ENCODE data around the gene HCRT.
A peak's percentile ranks its signal among the peaks of the same experiment; 100 is the strongest.
"Not testable (repeated sequence)": the region's sequence is repeated elsewhere in the genome, so short reads cannot be mapped to it uniquely, and the experiment has no call there.

The HCRT gene, protein sequence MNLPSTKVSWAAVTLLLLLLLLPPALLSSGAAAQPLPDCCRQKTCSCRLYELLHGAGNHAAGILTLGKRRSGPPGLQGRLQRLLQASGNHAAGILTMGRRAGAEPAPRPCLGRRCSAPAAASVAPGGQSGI

DNA sequence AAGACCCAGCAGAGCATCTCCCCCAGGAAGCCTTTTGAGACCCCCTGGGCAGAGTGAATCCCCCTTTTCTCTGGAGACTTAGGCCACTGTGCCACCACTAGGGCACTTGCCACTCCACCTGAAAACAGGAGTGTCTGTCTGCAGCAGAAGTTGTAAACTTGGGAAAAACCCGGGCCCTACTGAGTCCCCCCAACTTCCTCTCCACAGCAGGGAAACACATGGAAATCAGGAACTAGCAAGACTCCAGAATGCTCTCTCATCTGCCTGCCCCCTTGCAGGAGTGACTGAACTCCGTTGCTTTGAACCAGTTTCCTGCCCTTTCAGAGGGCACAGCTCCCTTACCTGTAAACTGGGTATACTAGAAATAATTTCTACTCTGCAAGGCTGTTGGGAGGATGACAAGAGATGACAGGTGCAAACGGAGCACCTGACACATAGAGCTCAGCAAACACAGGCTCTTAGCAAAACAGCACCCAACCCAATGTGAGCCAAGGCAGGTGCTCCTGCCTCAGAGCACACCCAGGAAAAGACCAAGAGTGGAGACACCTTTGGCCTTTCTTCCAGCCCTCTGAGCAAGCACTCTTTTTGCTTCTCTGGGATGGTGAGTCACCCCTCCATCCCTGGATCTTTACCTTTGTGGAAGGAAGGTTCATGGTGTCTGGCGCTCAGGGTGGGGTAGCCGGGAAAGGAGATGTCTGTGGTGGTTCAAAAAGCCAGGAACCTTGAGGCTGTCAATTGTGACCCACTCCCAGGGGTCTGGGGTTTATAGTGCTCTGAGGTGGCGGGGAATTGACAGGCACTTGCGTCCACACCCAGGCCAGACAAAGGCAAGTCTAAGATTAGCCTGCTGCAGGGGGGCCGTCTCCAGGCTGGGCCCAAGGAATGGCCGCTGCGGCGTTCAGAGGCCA is at the start of gene HCRT:
HCRT (minus strand) TSS at position 740 of the 908 bp plus-strand sequence; CDS start at position 653, 87 bp downstream.
- DNase-seq, result no peak

DNA sequence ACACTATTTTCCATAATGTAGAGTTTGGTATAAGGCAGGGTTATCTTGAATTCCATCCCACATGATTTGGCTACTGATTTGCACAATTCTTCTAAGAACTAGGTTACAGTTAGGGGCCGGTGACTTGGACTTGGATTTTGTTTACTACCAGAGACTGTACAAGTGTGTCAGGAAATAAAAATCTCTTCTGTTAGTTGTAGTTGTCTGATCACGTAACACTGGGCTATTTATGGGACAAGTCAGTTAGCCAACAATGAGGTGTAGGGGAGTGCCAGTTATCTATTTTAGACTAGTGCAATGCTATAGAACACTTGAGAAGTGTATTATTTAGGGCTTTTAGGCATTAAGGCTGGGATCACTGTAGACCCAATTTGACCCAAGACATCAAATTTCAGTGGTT is 48.7 kb upstream of the HCRT start:
- DNase-seq, result no peak

DNA sequence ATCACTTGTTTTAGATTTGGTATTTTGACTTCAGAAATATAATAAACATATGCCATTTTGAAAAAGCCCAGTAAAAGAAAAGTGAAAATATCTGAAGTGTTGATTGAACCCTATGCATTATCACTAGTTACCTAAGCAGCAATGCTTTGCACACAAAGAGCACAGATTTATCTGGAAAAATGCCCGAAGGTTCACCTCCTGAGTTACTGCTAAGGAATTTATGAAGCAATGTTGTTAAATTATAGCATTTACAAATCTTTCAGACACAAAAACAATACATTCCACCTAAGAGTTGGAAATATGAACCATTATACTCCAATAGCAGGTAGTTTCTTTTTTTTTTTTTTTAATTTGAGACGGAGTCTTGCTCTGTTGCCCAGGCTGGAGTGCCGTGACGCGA is 47.9 kb upstream of the HCRT start:
- no peak for DNase-seq

DNA sequence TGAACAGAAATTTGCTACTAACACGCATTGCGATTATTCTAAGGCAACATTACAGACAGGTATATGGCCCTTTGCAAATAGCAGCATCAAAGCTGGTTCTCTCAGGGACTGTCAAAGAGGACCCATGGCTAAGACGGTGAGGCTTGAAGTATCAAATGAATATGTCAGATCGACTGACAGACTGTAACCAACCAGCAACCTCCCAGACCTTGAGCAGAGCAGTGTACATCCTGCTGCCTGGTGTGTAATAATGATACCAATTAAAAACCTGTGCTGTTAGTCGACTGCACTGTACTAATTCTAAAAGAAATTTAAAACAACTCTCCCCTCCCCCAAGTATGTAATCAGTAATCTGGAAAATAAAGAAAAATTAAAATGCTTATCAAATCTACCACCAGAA is 45.0 kb upstream of the HCRT start:
- DNase-seq, result no peak

DNA sequence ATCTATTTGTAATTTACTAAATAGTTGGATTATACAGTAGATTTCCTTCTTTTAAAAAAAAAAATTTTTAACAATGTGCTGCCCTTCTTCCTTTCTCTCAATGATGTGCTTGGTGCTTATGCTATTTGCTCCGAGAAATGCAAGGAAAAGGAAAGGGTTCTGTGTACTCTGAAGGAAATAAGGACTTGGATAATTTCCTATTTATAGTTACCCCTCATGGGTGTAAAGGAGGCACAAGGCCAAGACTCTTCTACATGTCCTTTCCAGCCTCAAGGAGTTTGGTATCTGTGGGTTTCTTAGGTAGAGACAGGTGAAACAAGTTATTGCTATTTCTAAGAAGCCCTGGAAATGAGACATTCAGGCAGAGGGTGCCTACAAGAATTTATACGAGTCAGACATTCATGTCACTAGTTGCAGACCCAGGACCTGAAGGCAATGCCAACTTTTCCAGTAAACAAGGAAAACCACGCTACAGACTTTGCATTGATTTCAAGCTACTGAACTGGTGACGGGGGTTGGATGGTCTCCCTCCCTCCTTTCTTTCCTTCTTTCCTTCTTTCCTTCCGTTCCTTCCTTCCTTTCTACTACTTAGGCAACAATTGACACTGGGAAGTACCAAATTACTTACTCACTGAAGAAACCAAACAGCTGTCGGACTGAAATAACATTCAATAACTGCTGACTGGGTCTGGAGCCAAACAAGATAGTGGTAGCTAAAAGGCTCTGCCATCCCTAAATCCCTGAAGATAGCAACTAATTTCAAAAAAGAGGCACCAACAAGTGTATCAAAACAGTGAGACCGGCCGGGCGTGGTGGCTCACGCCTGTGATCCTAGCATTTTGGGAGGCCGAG is 42.8 kb upstream of the HCRT start:
- DNase-seq, result no peak

DNA sequence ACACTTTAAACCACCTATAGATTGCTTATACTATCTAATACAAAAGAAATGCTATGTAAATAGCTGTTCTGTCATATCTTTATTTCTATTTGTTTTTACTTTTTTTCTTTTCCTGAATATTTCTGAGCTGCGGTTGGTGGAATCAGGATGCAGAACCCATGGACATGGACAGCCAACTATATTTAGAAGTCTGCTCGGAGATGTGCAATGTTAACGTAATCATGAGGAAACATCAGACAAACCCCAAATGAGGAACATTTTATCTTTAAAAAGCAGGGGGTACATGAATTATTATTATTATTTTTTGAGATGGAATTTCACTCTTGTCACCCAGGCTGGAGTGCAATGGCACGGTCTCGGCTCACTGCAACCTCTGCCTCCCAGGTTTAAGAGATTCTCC is 40.4 kb upstream of the HCRT start:
- no peak for DNase-seq

DNA sequence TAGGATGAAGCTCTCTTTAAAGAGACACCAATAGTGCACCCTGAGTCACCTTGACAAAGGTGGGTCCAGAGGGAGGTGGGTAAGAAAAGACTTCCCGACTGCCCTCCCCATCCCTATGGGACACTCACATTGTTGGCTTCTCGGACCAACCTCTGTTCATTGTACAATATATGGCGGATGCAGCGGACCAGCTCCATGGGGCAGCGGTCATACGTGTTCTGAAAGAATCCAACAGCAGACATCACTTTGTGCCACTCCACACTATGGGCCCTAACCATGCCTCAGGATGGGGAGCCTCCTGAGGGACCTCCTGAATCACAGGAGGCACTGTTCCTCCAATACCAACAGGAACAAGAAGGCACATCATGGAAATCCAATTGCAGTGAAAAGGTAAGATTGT is 39.4 kb upstream of the HCRT start:
- no peak for DNase-seq

DNA sequence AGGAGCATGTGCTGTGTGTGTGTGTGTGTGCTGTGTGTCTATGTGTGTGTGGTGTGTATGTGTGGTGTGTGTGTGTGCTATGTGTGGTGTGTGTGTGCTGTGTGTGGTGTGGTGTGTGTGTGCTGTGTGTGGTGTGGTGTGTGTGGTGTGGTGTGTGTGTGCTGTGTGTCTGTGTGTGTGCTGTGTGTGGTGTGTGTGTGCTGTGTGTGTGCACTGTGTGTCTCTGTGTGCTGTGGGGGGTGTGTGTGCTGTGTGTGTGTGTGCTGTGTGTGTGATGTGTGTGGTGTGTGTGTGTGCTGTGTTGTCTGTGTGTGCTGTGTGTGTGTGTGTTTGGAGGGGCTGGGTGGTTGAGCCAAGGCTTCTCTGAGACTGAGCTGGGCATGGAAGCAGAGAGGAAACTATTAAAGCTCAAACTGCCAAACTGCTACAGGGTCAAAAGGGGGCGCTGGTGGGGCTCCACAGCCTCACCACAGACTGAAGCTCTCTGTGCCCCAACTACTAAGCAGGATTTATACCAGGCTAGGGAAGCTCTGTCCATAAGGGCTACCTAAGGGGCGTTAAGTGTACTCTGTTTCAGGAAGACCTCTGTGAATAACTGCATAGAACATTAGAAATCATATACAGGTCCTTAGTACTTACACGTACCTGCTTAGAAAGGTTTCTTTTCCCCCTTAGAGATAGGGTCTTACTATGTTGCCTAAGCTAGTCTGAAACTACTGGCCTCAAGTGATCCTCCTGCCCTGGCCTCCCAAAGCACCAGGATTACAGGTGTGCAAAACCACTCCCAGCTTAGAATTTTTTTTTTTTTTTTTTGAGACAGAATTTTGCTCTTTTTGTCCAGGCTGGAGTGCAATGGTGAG is 36.9 kb upstream of the HCRT start:
- peak; percentile 62 for DNase-seq

DNA sequence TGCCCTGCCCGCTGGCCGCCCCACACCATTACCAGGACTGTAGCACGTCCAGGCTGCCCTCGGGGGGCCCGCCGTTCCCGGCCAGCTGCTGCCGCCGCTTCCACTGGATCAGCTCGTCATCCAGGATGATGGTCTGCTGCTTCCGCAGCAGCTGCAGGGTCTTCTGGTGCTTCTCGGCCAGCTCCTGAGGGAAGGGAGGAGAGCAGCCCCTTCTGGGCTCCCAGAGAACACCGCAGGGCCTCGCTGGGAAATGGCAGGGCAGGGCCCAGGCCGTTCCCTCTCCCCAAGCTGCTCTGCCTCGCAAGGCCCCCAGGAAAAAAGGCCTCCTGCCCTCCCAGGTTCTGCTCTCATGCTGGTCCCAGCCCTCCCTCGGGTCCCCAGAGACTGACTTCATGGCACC is 34.0 kb upstream of the HCRT start:
- not testable (repeated sequence) for DNase-seq

DNA sequence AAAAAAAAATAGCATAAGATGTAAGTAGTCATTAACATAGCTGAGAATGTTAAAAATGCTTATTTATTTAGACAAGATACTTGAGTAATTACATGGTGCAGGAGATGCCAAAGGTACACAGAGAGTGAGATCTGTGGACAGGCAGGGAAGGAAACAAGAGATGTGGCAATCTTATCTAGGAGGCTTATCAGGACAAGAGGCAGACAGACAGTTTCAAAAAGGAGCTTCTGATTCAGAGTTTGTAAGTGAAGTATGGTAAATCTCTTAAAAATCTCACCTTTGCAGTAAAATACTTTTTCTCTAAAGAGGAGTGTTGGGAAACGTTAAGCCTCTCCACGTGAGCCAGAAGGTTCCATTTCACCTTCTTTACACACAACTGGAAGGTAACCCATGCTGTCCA is 28.9 kb upstream of the HCRT start:
- no peak for DNase-seq

DNA sequence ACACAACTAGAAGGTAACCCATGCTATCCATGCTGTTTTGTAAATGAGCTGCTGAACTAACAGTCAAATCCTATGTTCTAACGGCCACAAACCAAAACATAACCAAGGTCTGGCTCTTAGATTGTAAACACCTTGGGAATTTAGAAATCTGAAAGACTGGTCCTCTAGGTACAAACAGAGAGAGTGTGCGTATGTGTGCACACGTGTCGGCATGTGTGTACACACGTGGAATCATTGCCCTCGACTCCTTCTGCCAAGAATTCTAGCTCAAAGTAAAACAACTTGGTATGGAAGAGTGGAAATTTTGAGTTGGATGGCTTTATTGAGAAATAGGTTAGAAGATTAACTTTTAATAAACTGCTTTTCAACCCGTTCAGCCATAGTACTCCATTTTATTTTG is 27.1 kb upstream of the HCRT start:
- DNase-seq, result no peak

DNA sequence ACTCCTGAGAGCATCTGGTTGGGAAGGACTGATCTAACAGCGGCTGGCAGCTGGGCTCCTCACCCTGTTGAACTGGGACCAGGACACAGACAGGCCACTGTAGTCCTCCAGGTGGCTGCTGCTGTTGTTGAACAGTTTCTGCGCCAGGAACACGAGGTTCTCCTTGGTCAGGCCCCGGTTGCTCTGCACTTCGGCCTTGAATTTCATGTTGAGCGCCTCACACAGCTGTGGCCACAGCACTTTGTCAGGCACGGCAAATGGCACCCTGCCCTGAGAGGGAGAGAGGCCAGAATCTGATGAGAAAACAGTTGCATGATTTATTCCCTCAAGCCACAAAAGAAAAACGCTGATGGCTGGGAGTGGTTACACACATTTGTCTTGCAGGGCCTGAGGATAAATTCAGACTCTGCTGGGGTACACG is 26.7 kb upstream of the HCRT start:
- DNase-seq, result not testable (repeated sequence)

DNA sequence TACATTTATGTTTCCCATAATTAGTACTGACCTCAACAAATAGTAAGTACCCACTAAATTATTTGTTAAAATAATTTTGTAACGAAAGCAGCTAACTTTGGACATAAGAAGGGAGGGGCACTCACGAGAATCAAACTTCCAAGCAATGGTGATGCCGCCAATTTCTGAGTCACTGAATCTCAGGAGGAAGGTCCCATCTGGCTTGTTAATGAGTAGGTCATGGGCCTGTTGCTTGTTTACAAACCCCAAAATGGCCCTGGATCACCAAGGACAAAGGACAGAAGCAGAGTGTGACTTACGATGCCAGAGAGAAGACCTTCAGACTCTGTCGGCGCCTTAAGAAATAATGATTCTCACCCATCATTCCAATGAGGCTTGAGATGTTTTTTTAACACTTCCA is 24.8 kb upstream of the HCRT start:
- DNase-seq, result no peak

DNA sequence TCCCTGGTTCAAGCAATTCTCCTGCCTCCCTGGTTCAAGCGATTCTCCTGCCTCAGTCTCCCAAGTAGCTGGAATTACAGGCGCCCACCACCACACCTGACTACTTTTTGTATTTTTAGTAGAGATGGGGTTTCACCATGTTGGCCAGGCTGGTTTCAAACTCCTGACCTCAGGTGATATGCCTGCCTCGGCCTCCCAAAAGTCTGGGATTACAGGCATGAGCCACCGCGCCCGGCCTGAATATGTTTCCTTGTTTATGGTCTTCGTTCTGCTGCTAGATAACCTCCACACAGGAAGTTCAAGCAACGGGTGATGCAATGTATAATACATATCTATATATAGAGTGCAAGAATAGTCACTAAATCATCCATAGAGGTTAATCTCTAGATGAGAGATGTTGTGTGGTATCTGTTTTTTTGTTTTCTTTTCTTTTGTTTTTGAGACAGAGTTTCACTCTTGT is 20.9 kb upstream of the HCRT start:
- not testable (repeated sequence) for DNase-seq

DNA sequence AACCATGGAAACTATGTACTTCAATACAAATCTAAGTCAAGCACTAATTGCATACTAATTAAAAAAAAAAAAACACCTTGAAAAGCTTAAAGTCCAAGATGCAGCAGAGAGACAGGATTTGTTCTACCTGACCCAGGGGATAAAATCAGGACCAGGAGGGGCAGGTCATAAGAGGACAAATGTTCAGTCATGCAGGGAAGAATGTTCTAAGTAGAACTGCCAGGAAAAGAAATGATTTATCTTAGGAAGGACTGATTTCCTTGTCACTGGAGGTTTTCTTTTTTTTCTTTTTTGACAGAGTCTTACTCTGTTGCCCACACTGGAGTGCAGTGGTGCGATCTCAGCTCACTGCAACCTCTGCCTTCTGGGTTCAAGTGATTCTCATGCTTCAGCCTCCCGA is 18.1 kb upstream of the HCRT start:
- DNase-seq, result no peak

DNA sequence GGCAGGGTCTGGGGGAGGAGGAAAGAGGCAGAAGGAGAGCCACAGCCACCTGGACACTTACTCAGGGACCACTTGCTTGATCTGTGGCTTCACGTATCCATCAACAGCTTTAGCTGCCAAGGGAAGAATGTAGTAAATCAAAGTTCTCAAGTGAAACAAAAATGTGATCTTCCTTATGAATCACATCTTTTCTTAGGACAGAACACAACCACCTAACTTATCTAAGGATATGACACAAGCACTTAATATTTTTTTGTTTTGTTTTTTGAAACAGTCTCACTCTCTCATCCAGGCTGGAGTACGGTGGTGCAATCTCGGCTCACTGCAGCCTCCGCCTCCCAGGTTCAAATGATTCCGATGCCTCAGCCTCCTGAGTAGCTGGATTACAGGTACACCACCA is 17.4 kb upstream of the HCRT start:
- no peak for DNase-seq

DNA sequence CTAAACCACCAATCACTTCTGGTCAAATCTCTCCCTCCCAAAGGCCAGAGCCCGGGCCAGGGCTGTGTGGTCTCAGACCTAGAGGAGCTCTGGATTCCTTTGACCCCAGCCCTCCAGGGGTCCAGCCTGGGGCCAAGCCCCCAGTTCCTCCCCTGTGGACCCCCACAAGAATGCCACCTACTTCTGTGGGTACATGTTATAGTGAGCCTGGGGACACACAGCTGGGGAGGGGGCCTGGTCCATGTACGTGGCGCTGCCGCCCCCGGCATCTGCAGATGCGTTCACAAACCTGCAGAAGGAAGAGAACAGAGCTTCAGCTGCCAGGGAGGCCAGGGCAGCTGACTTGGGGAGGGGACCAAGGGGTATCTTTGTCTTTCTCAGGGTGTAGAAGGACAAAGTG is 16.9 kb upstream of the HCRT start:
- DNase-seq, result no peak

DNA sequence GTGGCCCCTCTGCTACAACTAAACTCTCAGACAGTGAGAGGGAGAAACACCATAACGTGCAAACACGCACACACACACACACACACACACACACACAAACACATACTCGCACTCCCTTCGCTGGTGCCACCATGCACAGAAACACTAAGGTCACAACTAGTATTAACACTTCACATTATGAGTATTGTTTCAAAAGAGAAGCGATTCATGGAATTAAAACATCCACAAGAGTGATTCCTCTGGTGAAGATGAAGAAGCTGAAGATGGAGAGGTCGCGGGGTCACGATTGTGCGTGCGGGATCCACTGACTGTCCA is 16.2 kb upstream of the HCRT start:
- no peak for DNase-seq

DNA sequence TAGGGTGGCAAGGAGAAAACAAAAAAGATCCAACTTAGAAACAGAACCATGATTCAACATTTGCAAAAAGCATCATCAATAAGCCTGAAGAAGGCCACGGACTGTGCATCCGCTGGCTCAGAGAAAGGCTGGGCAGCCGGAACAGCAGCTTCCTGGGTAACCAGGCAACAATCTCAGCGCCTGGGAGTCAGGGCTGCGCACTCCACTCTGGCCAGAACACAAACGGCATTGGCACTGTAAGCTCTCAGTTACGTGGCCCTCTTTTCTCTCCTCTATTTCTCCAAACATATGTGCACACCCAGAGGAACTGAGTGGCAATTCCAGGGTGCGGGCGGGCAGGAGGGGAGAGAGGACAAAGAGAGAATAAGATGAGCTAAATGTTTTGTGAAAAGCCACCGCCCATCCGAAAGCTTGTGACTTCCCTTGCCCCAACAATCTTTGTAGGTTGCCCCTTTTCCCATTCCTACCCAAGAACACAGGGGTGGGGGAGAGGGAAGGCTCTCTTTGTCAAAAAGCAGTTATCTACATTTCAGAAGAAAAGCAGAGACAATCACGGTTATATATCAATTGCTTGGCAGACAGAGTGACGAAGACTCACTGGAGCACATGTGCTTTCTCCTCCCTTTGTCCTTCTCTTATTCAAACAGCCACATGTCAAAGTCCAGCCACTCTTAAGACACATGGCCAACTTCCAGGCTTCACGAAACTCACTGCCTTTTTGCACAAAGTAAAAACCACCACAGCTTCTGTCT is 15.6 kb upstream of the HCRT start:
- no peak for DNase-seq

DNA sequence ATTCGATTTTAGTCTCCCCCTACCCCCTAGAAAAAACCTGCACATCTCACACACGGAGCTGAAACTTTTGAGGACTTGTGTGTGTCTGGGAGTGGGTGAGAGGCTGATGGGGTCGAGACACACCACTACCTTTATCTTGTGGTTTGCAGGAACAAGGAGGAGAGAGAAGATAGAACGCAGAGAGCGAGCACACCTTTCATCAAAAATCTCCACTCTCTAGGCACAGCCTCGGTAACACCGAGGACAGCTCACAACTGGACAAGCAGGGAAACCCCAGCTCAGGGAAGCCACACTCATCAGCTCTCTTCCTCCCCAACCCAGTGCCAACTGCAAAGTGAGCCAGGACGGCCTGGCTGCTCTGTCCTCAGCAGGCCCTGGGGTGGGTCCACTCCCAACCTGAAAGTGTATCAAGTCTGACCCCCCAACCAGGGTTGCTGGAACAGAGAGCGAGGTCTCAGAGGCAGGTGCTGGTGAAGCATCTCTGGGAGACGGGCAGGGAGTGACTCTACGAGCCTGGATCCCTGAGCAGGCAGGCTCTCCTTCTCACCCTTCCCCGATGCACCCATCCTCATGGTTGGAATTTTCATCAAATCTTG is 14.3 kb upstream of the HCRT start:
- DNase-seq, result no peak

DNA sequence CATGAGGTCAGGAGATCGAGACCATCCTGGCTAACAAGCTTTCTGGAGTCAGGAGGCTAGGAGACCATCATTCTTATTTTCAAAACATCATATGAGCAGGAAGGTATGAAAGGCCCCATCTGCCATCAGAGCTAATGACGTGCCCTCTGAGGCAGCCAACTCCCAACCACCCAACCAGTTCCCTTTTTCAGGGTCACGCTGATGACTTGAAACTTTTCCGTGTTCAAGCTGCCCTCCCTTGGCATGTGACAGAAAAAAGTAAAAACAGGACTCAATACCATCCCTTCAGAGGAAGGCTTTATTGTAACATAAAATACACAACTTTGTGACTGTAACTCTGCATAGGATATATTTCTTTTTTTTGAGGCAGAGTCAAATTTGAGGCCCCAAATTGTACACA is 13.6 kb upstream of the HCRT start:
- no peak for DNase-seq

Measured in activated CD8-positive, alpha-beta memory T cell treated with anti-CD3 and anti-CD28 coated beads, Interleukin-2, amount 50 U/mL, for 4 hours (primary cell).